Neural cell (in vitro differentiated cells): ENCODE results near the gene C1RL. TPM values are rescaled to one million over a fixed set of nuclear protein-coding genes. Genes with fewer than 3 reads are reported as not detected.

Experiments used
- H2AFZ ChIP-seq: fragments of 200-600, 300-800 bp; sonication (generic), shearing (Covaris generic); 2 replicates; pipeline ENCODE4 v1.6.0; 2014; ENCODE audit warnings: low read depth, mild to moderate bottlenecking, antibody characterized with exemption, low read length, moderate library complexity
- H3F3A ChIP-seq: fragments of 200-600 bp; shearing (Covaris generic); 2 replicates; pipeline ENCODE4 v1.6.1; 2016; ENCODE audit warnings: mild to moderate bottlenecking, moderate library complexity, mixed read lengths, antibody characterized with exemption, low read length; ENCODE audit not compliant: insufficient read depth, poor library complexity, severe bottlenecking
- H3K27ac ChIP-seq: fragments of 200-600, 300-800 bp; sonication (generic), shearing (Covaris generic); 2 replicates; pipeline ENCODE4 v1.5.1; 2014; ENCODE audit warnings: mild to moderate bottlenecking, low read length, moderate library complexity
- H3K27me3 ChIP-seq: fragments of 300-800, 200-600 bp; sonication (generic), shearing (Covaris generic); 2 replicates; pipeline ENCODE4 v1.6.0; 2014; ENCODE audit warnings: mild to moderate bottlenecking, low read depth, low read length, moderate library complexity; ENCODE audit not compliant: insufficient read depth
- H3K36me3 ChIP-seq: fragments of 300-800, 200-600 bp; sonication (generic), shearing (Covaris generic); 2 replicates; pipeline ENCODE4 v1.5.1; 2014; ENCODE audit warnings: mild to moderate bottlenecking, antibody characterized with exemption, low read length, moderate library complexity; ENCODE audit not compliant: insufficient read depth
- H3K4me2 ChIP-seq: fragments of 300-800, 200-600 bp; sonication (generic), shearing (Covaris generic); 2 replicates; pipeline ENCODE4 v1.6.0; 2014; ENCODE audit warnings: mild to moderate bottlenecking, low read length
- H3K4me3 ChIP-seq: fragments of 300-800, 200-600 bp; sonication (generic), shearing (Covaris generic); 2 replicates; pipeline ENCODE4 v1.5.1; 2014; ENCODE audit warnings: mild to moderate bottlenecking, low read length, moderate library complexity
- H3K79me2 ChIP-seq: fragments of 200-600 bp; shearing (Covaris generic); replicated peaks from 2 replicates; pipeline ENCODE4 v1.6.0; 2014; ENCODE audit warnings: mild to moderate bottlenecking, low read length, moderate library complexity; ENCODE audit not compliant: insufficient read depth
- H3K9ac ChIP-seq: fragments of 300-800, 200-600 bp; sonication (generic), shearing (Covaris generic); 2 replicates; pipeline ENCODE4 v1.6.1; 2016; ENCODE audit warnings: mild to moderate bottlenecking, low read length, mixed read lengths
- H3K9me2 ChIP-seq: fragments of 200-600 bp; shearing (Covaris generic); 2 replicates; pipeline ENCODE4 v1.6.1; 2016; ENCODE audit warnings: mild to moderate bottlenecking, low read length, mixed read lengths; ENCODE audit not compliant: insufficient read depth
- H3K9me3 ChIP-seq: fragments of 200-600, 300-800 bp; sonication (generic), shearing (Covaris generic); 2 replicates; pipeline ENCODE4 v1.6.1; 2016; ENCODE audit warnings: mild to moderate bottlenecking, mixed run types, low read length, moderate library complexity, mixed read lengths
- H4K20me1 ChIP-seq: fragments of 200-600 bp; shearing (Covaris generic); 2 replicates; pipeline ENCODE4 v1.6.1; 2016; ENCODE audit warnings: mild to moderate bottlenecking, mixed run types; ENCODE audit not compliant: insufficient read depth
- CTCF ChIP-seq: fragments of 450-650 bp; IDR thresholded peaks from 2 replicates; pipeline ENCODE4 v1.5.1; 2014; ENCODE audit warnings: antibody characterized with exemption, mild to moderate bottlenecking, moderate library complexity; ENCODE audit not compliant: poor library complexity, severe bottlenecking
- EP300 ChIP-seq: fragments of 450-650 bp; conservative IDR thresholded peaks from 2 replicates; pipeline ENCODE4 v1.6.1; 2014; ENCODE audit warnings: antibody characterized with exemption, mild to moderate bottlenecking, moderate library complexity; ENCODE audit not compliant: poor library complexity, severe bottlenecking
- EZH2 ChIP-seq: fragments of 200-600, 300-800 bp; shearing (Covaris generic), sonication (generic); IDR thresholded peaks from 2 replicates; pipeline ENCODE4 v1.6.1; 2014; ENCODE audit warnings: antibody characterized with exemption, low read length, borderline replicate concordance, mild to moderate bottlenecking; ENCODE audit not compliant: insufficient read depth, poor library complexity, severe bottlenecking
- MXI1 ChIP-seq: fragments of 450-650 bp; conservative IDR thresholded peaks from 2 replicates; pipeline ENCODE4 v1.6.1; 2014; ENCODE audit warnings: antibody characterized with exemption, mild to moderate bottlenecking; ENCODE audit not compliant: poor library complexity, severe bottlenecking
- POLR2AphosphoS5 ChIP-seq: IDR thresholded peaks from 2 replicates; pipeline ENCODE4 v1.6.1; 2012
- RAD21 ChIP-seq: fragments of 450-650 bp; conservative IDR thresholded peaks from 2 replicates; pipeline ENCODE4 v1.6.1; 2014; ENCODE audit warnings: antibody characterized with exemption, mild to moderate bottlenecking, moderate library complexity
- REST ChIP-seq: IDR thresholded peaks from 2 replicates; pipeline ENCODE4 v1.6.1; 2012; ENCODE audit warnings: borderline replicate concordance
- SMC3 ChIP-seq: fragments of 450-650 bp; conservative IDR thresholded peaks from 2 replicates; pipeline ENCODE4 v1.6.1; 2014; ENCODE audit warnings: antibody characterized with exemption, mild to moderate bottlenecking, moderate library complexity; ENCODE audit not compliant: poor library complexity
- TAF1 ChIP-seq: IDR thresholded peaks from 2 replicates; pipeline ENCODE4 v1.6.1; 2012; ENCODE audit warnings: low read depth
- polyA plus RNA-seq: library from polyadenylated mRNA; depleted of rRNA; stranded (reverse); fragments of >200 nt; gene quantifications from 2 replicates; pipeline ENCODE4 v1.2.3, GENCODE V29; 2014

Gene C1RL
- polyA plus RNA-seq, 1 donor from 2014 or later, result 2.8 TPM

- Histone ChIP-seq H3F3A (no peaks in the 10 kb centered on the region), H4K20me1 (no peaks in the 10 kb centered on the region), H3K79me2 (no peaks in the 10 kb centered on the region), H3K36me3 (no peaks in the 10 kb centered on the region), H3K4me3 (no peak overlapping the region), H3K27me3 (no peaks in the 10 kb centered on the region), H3K4me2 (no peak overlapping the region), H3K9ac (no peak overlapping the region), H3K9me2 (no peaks in the 10 kb centered on the region), H2AFZ (no peak overlapping the region), H3K9me3 (no peaks in the 10 kb centered on the region), H3K27ac (no peak overlapping the region)
- TF ChIP-seq MXI1 (no peak), TAF1 (no peak), POLR2AphosphoS5 (no peak), REST (no peak), SMC3 (no peak), RAD21 (no peak), EP300 (no peak), CTCF (no peak), EZH2 (no peak)
These were observed 12.7 kb downstream of the C1RL start for GRCh38 chr12:7096006-7096932.

- H3K9ac ChIP-seq, result no peak overlapping the region
- no peaks in the 10 kb centered on the region for H3K9me3 ChIP-seq
- no peak overlapping the region for H3K4me3 ChIP-seq
- H2AFZ ChIP-seq, result no peak overlapping the region
- no peaks in the 10 kb centered on the region for H3K27me3 ChIP-seq
- no peak overlapping the region for H3K4me2 ChIP-seq
- no peak overlapping the region for H3K27ac ChIP-seq
- no peak for TF ChIP-seq MXI1
- TF ChIP-seq EZH2, result no peak
- no peak for TF ChIP-seq CTCF
- TF ChIP-seq RAD21, result no peak
- no peak for TF ChIP-seq REST
- TF ChIP-seq EP300, result no peak
- TF ChIP-seq SMC3, result no peak
- H3K36me3 ChIP-seq, result no peaks in the 10 kb centered on the region
- H4K20me1 ChIP-seq, result no peaks in the 10 kb centered on the region
- no peaks in the 10 kb centered on the region for H3K9me2 ChIP-seq
- no peaks in the 10 kb centered on the region for H3K79me2 ChIP-seq
- H3F3A ChIP-seq, result no peaks in the 10 kb centered on the region
These were observed 15.1 kb downstream of the C1RL start for GRCh38 chr12:7093892-7094291.
